Caco-2 (cell line): ENCODE measurements around the gene PSKH1. TPM values are rescaled to one million over a fixed set of nuclear protein-coding genes. Genes with fewer than 3 reads are reported as not detected.

Experiments
- BruUV-seq: library from RNA; stranded (reverse); fragments of 400-500 nt; replicated peaks from 2 replicates; lab custom pipeline; 2021; lab: Mats Ljungman, UMichigan
- CTCF ChIA-PET: fragments of 300-600 bp; sonication (Branson Sonifier 250); formaldehyde crosslinking; loops from one replicate; lab custom pipeline; 2022; ENCODE audit warnings: antibody characterized with exemption; lab: Charles Lee
- POLR2A ChIA-PET: fragments of 300-600 bp; sonication (Branson Sonifier 250); formaldehyde crosslinking; loops from one replicate; lab custom pipeline; 2022; ENCODE audit warnings: antibody characterized with exemption; lab: Charles Lee
- DNase-seq, 2 experiments: peaks; one replicate each; pipeline versions ENCODE4 v3.0.0 to v3.0.0-alpha.2; 2020 to 2022
- H3K27me3 ChIP-seq: replicated peaks from 2 replicates; pipeline ENCODE4 v1.6.0; 2011; ENCODE audit warnings: low read length; ENCODE audit not compliant: control insufficient read depth, insufficient read depth
- H3K36me3 ChIP-seq: 2 replicates; pipeline ENCODE4 v1.5.1; 2011; ENCODE audit warnings: low read length; ENCODE audit not compliant: control insufficient read depth, insufficient read depth
- H3K4me1 ChIP-seq: fragments of 250-450 bp; sonication (Bioruptor Pico); 2 replicates; pipeline ENCODE4 v1.5.1; 2020; ENCODE audit warnings: mild to moderate bottlenecking
- H3K4me3 ChIP-seq: 2 replicates; pipeline ENCODE4 v1.5.1; 2011; ENCODE audit warnings: low read depth, mild to moderate bottlenecking, control low read depth, low read length
- H3K9me3 ChIP-seq: fragments of 250-450 bp; sonication (Bioruptor Pico); 2 replicates; pipeline ENCODE4 v1.5.1; 2020; ENCODE audit warnings: mild to moderate bottlenecking, moderate library complexity
- H3K27ac Mint-ChIP-seq: one replicate; pipeline ENCODE4 v1.8.0; 2022; ENCODE audit warnings: mixed read lengths; ENCODE audit not compliant: unreplicated experiment
- H3K27me3 Mint-ChIP-seq: one replicate; pipeline ENCODE4 v1.8.0; 2022; ENCODE audit warnings: mixed read lengths; ENCODE audit not compliant: insufficient read depth, unreplicated experiment
- H3K36me3 Mint-ChIP-seq: one replicate; pipeline ENCODE4 v1.8.0; 2022; ENCODE audit warnings: mild to moderate bottlenecking, mixed read lengths; ENCODE audit not compliant: insufficient read depth, unreplicated experiment
- H3K4me1 Mint-ChIP-seq: one replicate; pipeline ENCODE4 v1.8.0; 2022; ENCODE audit warnings: low read depth, mixed read lengths; ENCODE audit not compliant: unreplicated experiment
- H3K4me3 Mint-ChIP-seq: one replicate; pipeline ENCODE4 v1.8.0; 2022; ENCODE audit warnings: mild to moderate bottlenecking, moderate library complexity, mixed read lengths; ENCODE audit not compliant: unreplicated experiment
- H3K9me3 Mint-ChIP-seq: one replicate; pipeline ENCODE4 v1.8.0; 2022; ENCODE audit warnings: mixed read lengths; ENCODE audit not compliant: unreplicated experiment
- CTCF ChIP-seq, 2 experiments: fragments of 200-600 bp in 1 of 2; IDR thresholded peaks; 1 replicate in 1 of 2; 2 replicates in 1 of 2; pipeline versions ENCODE4 v1.5.1 to v1.8.0; 2011 to 2022; ENCODE audit warnings: antibody characterized with exemption in 1 of 2, control low read depth in 1 of 2, inconsistent platforms in 1 of 2, low read depth in 1 of 2, low read length in 1 of 2, mild to moderate bottlenecking in 1 of 2, moderate library complexity in 1 of 2; ENCODE audit not compliant: insufficient read depth in 1 of 2, severe bottlenecking in 1 of 2, unreplicated experiment in 1 of 2
- intact Hi-C: fragments of 100-400 bp; cut with micrococcal nuclease; formaldehyde crosslinking; loops from one replicate; pipeline ENCODE4 v1.10.0; 2022; ENCODE audit not compliant: unreplicated experiment
- total RNA-seq: library from RNA; stranded (reverse); gene quantifications from 2 replicates; pipeline ENCODE4 v1.2.3, GENCODE V29; 2022

The PSKH1 gene
- total RNA-seq, 1 experiment from 2014 or later = 41.3 TPM

GRCh38 chr16:67879936-67880335 is 13.1 kb upstream of the PSKH1 start:
- intact Hi-C loops = no loop called here
- Mint-ChIP-seq H3K4me1 (peaks cover 44% of the 10 kb centered on the region), H3K27me3 (no peaks in the 10 kb centered on the region), H3K4me3 (no peak overlapping the region), H3K9me3 (no peaks in the 10 kb centered on the region), H3K27ac (peak overlapping the region; percentile 96), H3K36me3 (peaks cover 89% of the 10 kb centered on the region)
- Histone ChIP-seq H3K4me1 (peaks cover 33% of the 10 kb centered on the region), H3K9me3 (no peaks in the 10 kb centered on the region), H3K4me3 (no peak overlapping the region), H3K36me3 (peaks cover 20% of the 10 kb centered on the region), H3K27me3 (no peaks in the 10 kb centered on the region)
- ChIA-PET POLR2A (no interaction called here), CTCF (interaction anchor here (1.6 kb wide), 1 partner anchor 15 kb away, joined by 4 read pairs; no protein-coding TSS in a partner anchor)
- no peak for TF ChIP-seq CTCF (IDR thresholded peaks at IDR 0.05; ENCODE audit: insufficient read depth in 1 of 2, low read depth in 1 of 2, low read length in 1 of 2, severe bottlenecking in 1 of 2, unreplicated experiment in 1 of 2)
- no TSS peak for BruUV-seq
- DNase-seq = no peak

- POLR2A ChIA-PET = no interaction called here
- H3K27me3 Mint-ChIP-seq = no peaks in the 10 kb centered on the region
- H3K4me3 ChIP-seq = no peak overlapping the region
- intact Hi-C loops = no loop called here
- no peak overlapping the region for H3K4me3 Mint-ChIP-seq
- no peak for TF ChIP-seq CTCF (IDR thresholded peaks at IDR 0.05; ENCODE audit: insufficient read depth in 1 of 2, low read depth in 1 of 2, low read length in 1 of 2, severe bottlenecking in 1 of 2, unreplicated experiment in 1 of 2)
- H3K9me3 Mint-ChIP-seq = no peaks in the 10 kb centered on the region
- H3K4me1 ChIP-seq = peaks cover 39% of the 10 kb centered on the region
- H3K27me3 ChIP-seq = no peaks in the 10 kb centered on the region
- H3K9me3 ChIP-seq = no peaks in the 10 kb centered on the region
- H3K4me1 Mint-ChIP-seq = peaks cover 37% of the 10 kb centered on the region
- BruUV-seq = no TSS peak
- H3K36me3 Mint-ChIP-seq = peaks cover 83% of the 10 kb centered on the region
- H3K27ac Mint-ChIP-seq = peak overlapping the region; percentile 96
- H3K36me3 ChIP-seq = peaks cover 20% of the 10 kb centered on the region
- no peak for DNase-seq
- CTCF ChIA-PET = interaction anchor here (1.6 kb wide), 1 partner anchor 15 kb away, joined by 4 read pairs; no protein-coding TSS in a partner anchor
Measured at GRCh38 chr16:67880584-67880983, 12.5 kb upstream of the PSKH1 start.

GRCh38 chr16:67881621-67882161 is 11.4 kb upstream of the PSKH1 start:
- H3K4me3 Mint-ChIP-seq = no peak overlapping the region
- H3K36me3 Mint-ChIP-seq = peaks cover 82% of the 10 kb centered on the region
- Histone ChIP-seq H3K27me3 (no peaks in the 10 kb centered on the region), H3K9me3 (no peaks in the 10 kb centered on the region), H3K36me3 (peaks cover 14% of the 10 kb centered on the region), H3K4me1 (peaks cover 43% of the 10 kb centered on the region), H3K4me3 (no peak overlapping the region)
- no TSS peak for BruUV-seq
- no peaks in the 10 kb centered on the region for H3K27me3 Mint-ChIP-seq
- POLR2A ChIA-PET = interaction anchor here (1.7 kb wide), 1 partner anchor 54 kb away, joined by 9 read pairs; no protein-coding TSS in a partner anchor
- no peaks in the 10 kb centered on the region for H3K9me3 Mint-ChIP-seq
- no peak for TF ChIP-seq CTCF (IDR thresholded peaks at IDR 0.05; ENCODE audit: insufficient read depth in 1 of 2, low read depth in 1 of 2, low read length in 1 of 2, severe bottlenecking in 1 of 2, unreplicated experiment in 1 of 2)
- peak overlapping the region; percentile 96 for H3K27ac Mint-ChIP-seq
- intact Hi-C loops = no loop called here
- peaks cover 37% of the 10 kb centered on the region for H3K4me1 Mint-ChIP-seq
- no peak for DNase-seq
- CTCF ChIA-PET = interaction anchor here (0.9 to 5.0 kb wide), 2 partner anchors 26 to 54 kb away, joined by 13 to 47 read pairs; partner anchors contain the start of gene PSMB10
